Stimulated activated CD4-positive, alpha-beta T cell treated with anti-CD3 and anti-CD28 coated beads, Interleukin-4, amount 100 ng/mL, for 1 hour (primary cell): ENCODE data around the gene EMP1.
A peak's percentile ranks its signal among the peaks of the same experiment; 100 is the strongest.

Experiments
- DNase-seq: peaks from one replicate; pipeline ENCODE4 v3.0.0-alpha.2; 2020

Gene EMP1

DNA sequence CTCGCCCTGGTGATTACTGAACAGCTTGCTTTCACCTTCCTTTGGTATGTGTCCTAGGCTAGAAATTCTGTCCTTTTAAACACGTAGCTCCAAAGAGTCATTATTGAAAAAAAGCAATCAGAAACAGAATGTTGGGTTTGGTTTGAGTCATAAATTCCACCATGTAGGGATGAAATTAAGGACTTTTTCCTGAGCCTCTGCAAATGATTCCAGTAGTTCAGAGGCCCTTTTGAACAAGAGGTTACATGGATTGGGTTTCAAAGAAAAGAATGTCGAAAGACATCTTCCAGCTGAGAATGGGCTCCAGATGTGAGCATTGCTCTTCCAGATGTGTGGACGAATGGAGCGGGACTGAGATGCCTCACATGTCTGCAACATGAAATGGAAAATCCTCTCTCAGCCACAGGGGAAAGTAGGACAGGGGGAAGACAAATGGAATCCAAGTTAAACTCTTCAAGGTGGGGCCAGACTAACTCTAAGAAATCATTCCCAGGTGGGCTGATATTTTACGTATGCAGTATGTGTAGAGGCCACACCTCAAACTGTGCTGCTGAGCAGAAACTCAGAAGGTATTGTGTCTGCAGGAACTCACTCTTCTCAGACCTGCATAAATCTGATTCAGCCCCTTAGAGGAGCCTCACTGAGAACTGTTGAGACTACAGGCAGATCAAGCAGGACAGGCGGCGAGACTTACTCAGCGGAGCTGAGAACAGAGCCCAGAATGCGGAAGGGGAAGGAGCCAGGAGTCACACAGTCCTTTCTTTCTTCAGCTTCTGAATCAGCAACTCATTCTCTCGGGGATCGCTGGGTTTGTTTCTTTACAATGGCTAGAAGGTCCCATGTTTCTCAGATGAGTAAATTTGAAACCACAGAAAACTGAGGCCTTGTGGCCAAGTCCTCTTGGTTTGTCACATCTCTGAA is 23.3 kb upstream of the EMP1 start:
- no peak for DNase-seq

DNA sequence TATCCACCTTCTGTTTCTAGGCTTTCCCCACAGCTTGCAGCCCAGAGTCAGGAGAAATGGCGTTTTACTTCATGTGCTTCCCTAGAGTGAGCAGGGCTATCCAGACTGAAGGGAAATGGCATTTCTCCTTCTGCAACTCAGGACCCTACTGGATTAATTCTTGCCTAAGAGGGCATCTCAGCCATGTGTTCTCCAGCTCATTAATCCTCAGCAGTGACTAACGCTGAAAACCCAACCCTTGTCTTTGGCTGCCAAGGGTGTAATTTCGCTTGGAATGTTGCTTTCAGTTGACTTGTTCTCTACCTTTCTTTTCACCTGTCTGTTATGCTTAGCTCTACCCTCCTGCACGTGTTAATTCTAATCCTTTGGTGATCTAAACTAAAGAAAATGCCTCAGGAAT is 21.0 kb upstream of the EMP1 start:
- no peak for DNase-seq

DNA sequence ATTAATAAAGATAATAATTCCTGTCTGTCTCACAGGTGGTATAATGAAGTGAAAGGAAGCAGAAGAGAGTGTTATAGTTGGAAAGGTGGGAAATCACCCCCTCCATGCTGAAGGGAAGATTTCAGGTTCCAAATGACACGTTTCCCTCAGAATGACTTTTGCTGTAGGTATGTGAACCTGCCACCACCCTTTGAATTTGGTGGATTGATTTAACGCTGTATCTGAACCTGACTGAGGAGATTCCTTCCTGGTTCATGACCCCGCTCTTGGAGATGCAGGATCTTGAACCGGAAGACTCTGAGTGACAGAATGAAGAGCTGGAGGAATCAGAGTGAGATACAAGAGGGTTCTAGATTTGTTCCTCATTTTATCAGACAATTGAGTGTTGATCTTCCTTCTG is 20.3 kb upstream of the EMP1 start:
- no peak for DNase-seq

DNA sequence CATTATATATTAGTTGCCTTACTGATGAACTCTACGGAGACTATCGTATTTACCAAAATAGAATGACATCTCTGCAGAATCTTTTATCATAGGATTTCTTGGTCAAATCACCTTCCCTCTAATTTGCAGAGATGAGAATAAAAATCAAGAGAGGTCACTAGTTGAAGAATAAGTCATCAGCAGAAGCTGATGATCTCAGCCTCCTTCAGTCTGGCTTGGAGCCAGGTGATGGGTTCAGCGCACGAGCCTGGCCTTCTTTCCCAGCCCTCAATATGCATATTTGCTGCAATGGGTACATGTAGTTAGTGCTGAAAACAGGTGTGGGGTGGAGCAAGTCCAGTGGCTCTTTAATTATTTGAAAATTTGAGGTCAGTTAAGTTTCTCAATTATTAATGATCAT is 19.2 kb upstream of the EMP1 start:
- DNase-seq, result no peak

DNA sequence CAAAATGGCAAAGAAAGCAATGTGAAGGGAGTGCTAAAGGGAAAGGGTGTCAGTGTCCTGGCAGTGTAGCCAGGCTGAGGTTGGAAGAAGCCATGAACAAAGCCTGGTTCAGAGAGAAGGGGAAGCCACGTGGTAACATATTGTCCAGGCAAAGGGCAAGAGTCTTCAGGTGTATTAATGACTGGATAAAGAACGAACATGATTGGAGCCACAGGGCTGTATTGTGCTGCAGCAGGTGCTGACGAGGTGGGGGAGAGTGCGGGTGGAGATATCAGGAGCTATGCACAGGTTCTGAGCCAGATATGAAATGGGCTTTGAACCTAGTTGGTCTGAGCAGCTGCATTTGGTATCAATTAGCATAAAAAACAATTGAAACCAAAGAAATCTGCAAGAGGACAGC is 18.6 kb upstream of the EMP1 start:
- DNase-seq, result no peak

DNA sequence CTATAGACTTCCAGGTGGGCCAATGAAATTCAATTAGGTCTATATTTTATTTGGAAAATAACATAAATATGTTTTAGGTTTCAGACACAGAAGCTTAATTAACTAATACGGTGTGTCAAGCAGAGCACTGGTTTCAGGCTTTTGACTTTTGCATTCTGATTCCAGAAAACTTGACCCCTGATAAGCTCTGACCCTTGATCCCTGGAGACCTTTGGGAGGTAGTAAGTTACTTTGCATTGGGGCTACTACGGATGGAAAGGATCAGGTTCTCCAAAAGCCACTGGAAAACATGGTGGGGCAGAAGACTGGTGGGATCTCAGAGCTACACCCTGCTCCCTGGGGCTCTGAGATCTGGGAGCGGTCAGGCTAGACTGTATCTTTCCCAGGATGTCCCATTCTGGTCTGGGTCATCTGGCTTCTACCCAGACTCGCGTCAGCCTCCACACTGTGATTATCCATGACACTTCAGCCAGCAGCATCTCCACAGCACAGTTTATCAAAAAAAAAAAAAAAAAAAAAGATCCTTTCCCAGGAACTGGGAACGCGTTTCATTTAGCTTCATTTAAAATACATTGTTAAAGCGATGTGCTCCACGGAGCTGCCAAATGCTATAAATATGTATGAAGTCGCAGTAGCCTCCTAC is 17.8 kb upstream of the EMP1 start:
- no peak for DNase-seq

DNA sequence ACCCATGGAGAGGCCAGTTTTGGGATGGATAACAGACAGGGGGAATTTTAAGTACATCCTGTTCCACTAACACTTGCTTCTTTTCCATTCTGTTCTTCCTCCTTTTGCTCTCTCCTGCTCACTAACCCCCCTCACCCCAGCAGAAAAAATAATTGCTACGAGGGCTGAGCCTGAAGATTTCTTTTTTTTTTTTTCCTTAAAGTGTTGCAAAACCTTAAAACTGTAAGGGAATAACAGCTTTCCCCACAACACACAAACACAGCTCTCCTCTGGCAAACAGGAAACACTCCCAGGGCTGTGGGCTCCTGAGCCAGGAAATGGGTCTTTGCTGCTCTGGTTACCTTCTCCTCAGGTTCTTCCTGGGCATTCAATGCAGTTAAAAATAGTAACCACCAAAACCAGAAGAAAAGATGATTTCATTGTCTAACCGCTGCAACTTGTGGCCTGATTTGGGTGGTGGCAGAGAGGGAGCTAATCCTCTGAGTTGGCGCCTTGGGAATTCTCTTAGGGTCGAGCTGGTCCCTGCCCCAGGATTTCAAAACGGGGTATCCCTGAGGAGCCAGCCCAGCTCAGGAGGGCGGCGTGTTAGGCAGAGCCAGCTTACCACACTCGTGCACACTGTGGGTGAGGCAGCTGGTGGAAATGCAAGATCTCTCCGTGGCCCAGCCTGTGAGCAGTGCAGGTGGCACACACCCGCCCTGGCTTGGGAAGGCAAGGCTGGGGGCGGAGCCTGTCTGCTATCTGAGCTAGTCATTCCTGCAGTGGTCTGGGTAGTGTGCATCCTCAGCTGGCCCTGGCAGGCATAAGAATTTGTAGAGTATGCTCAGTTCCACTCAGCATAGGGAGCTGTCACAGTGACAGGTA is 17.1 kb upstream of the EMP1 start:
- DNase-seq, result peak; percentile 52

DNA sequence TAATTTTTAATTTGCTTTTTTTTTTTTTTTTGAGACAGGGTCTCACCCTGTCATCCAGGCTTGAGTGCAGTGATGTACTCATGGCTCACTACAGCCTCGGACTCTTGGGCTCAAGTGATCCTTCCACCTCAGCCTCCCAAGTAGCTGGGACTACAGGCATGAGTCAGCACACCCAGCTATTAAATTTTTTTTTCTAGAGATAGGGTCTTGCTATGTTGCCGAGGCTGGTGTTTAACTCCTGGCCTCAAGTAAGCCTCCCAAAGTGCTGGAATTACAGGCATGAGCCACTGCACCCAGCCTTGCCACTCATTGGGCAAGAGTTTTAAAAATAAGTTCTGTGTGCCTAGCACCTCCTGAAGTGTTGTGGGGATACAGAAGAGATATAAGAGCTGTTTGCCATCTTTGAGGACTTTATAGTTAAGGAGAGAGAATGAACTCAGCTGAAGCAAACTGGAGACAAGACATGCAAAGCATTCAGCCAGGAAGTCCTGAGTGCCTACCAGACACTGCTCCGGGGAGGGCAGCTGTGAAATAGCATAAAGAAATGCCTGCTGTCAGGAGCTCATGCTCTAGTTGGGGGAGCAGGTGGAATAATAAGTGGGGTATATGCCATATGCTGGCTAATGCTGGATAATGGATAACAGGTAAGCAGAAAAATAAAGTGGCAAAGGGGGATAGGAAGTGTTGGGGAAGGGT is 15.0 kb upstream of the EMP1 start:
- no peak for DNase-seq

DNA sequence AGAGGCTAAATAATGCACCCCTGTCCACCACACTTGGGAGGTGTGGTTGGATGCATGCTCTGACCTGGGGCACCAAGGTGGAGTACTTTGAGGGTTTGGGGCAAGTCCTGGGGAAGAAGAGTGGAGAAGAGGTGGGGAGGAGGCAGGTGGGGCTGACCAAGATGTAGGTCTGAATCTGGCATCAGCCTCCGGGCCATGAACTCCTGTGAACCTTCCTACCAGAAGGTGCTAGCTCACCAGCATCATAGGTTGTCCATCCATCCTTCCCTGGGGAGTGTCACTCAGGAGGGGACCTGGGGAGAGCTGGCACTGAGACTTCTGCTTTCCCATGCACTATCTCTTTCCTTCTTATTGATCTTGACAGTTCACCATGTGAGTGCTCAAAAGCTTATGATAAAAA is 13.6 kb upstream of the EMP1 start:
- no peak for DNase-seq

DNA sequence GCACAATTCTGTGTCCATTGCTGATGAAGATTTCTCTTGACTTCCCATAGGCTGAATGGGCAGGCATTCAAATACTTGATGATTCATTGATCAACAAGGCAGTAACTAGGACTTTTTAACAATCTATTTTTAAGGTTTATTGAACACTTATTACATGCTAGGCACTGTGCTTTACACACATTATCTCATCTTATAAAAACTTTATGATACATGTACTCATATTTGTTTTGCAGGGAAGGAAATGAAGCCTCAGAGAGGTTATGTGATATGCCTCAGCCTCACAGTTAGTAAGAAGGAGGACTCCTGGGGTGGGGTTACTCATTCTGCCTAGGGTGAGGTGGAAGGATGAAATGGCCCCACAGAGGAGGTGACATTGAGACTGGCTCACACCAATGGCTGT is 12.9 kb upstream of the EMP1 start:
- no peak for DNase-seq

DNA sequence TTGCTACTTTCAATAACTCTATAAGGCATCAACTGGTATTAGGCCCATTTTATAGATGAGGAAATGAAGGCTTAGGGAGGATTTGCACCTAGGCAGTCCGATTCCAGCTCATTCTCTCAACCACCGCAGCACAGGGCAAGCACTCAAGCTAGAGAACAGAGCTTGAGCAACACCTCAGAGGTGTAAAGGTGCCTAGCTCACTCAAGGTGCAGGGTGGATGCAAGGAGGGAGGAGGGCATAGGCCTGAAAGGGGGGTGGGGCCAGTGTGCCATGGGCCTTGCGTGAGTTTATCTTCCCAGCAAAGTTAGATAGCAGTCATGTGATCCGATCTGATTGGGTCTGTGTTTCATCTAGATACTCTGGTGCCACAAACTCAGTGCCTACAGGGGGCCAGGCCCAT is 10.2 kb upstream of the EMP1 start:
- DNase-seq, result no peak

DNA sequence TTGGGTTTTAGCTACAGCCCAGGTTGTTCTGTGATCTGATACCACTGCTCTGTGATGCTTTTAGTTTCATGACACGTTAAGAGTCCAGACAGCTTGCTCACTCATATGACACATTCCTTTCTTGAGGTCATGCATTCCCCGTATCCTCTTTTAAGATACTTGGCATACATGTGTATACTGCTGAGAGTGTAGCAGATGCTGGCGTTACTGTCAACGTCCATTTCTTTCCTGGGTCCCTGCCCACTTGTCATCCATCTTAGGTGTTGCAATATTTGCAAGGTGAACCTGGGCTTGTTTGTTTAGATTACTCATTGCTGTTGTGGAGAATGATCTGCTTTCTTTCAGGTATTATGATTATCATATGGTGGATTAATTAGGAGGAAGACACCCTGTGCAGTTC is 9.1 kb upstream of the EMP1 start:
- DNase-seq, result no peak

DNA sequence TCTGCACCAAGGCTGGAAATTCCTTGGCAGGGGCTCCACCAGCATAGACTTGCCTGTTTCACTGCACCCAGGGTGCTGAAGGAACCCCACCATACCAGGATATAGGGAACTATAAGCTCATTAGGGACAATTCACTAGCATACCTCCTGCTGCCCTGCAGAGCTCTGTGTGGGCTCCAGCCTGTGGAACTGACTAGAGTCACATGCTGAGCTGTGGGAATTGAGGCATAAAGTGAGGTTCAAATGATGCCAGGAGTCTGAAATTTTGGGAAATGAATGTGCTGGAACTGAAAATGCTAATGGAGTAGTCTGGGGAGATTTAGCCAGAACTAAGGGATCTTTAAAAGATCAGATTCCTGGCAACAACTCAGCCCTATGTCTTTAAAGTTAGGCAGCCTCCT is 7.3 kb upstream of the EMP1 start:
- DNase-seq, result no peak

DNA sequence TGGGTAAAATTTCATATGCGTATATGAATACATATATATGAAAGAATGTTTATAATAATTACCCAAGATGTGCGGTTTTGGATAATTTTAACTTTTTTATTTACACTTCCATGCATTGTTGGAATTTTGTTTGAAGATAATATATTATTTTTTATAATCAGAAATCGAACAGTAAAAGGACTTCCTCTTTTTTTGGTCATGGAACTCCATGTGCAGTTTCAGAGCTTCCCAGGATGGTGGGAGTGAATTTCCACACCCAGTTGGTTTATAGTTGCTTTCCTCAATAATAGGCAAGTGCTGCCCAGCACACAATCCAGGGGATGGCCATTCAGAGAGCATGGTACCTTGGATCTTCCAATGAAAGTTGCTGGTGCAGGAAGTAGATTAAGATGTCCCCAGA is 6.3 kb upstream of the EMP1 start:
- no peak for DNase-seq

DNA sequence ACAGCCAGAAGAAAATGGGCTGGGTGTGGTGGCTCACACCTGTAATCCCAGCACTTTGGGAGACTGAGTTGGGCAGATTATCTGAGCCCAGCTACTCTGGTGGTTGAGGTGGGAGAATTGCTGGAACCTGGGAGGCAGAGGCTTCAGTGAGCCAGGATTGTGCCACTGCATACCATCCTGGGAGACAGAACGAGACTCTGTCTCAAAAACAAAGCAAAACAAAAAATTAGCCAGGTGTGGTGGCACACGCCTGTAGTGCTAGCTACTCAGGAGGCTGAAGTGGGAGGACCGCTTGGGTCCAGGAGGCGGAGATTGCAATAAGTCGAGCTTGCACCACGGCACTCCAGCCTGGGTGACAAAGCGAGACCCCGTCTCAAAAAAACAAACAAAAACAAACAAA is 3.8 kb upstream of the EMP1 start:
- DNase-seq, result no peak

DNA sequence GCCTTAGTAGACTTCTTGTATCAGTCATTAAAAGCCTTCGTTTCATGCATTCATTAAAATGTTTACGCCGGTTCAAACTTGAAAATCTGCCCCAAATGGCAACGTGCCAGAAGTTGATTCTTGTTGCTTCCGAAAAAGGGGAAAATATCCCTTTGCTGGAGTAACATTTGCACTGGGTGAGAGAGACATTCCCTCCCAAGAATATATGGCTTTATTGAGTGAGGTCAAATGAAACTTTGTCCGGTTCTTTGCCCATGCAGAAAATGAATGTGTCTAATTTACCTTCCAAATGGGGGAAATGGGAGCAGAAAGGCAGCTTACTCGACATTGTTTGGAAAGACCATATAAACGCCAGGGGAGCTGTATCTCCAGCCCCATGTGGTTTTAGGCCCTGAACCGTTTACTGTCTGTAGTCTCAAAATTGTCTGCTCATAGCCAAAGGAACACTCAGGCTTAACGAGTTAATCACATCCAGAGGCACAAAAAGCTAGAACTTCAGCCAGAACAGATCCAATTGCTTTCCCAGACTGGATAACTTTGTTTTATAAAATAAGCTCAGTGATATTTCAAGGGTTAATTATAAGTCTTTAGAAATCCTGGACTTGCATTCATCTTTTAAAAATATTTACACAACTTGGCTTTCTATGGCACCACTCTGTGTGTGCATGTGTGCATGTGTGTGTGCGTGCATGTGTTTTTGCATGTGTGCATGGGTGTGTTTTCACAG is 2.9 kb upstream of the EMP1 start:
- DNase-seq, result no peak

DNA sequence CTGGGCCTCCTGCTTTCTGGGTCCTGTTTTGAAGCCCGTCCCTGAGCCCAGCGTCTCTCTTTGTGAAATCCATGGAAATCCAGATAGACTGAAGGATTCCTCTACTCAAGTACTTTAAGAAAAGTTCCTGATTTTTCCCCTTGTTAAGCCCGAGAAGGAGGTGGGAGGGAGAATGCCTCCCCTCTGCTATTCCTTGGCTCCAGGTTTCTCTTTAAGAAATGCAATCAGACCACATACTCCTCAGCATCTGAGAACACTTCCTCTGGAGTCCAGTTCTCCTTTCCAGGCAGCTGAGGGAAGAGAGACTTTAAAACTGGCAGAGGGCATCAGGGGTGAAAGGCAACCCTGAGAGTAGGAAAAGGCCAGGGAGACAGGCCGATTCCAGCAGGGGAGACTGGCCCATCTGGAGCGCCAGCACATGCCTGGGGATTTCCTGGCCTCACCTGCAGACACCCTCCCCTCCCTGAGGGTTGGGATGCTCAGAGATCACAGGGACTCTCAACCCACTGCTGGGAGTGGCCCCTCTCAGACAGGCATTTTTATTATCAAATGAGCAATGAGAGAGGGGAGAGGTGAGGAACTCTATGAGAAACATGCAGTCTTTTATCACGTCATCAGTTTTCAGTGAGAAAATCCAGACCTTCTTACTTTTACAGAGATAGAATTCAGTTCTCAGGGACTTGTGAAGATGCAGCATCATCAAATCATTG is 2.0 kb upstream of the EMP1 start:
- no peak for DNase-seq

DNA sequence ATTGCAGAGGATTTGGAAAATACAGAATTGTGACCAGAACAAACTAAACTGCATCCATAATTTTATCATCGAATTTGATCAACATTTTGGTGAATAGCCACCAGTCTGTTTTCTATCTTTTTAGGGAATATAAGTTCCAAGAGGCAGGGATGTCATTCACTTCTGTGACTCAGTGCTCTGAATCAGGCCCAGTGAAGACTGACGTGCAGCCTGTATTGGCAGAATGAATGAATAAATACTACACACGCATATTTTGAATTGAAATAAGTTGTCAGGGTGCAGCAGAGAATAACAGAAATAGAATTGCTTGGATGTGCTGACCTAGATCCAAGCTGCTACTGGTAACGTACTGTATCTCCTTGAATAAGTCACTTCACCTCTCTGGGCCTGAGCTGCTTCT is 1.3 kb upstream of the EMP1 start:
- no peak for DNase-seq

DNA sequence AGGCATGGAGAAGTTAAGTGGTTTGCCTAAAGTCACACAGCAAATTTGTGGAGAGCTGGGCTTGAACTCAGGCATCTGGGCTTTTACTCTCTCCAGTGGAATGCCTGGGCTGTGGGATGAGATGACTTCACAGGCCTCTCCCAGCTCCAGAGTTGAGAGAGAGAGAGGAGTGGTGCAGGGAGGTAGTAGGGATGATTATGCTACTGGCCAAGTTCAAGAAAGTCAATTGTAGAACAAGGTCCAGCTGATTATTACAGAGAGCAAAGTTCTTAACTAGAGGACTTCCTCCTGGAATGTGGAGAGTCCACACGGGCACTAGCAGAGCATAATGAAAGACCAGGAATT is 769 bp upstream of the EMP1 start:
- no peak for DNase-seq

DNA sequence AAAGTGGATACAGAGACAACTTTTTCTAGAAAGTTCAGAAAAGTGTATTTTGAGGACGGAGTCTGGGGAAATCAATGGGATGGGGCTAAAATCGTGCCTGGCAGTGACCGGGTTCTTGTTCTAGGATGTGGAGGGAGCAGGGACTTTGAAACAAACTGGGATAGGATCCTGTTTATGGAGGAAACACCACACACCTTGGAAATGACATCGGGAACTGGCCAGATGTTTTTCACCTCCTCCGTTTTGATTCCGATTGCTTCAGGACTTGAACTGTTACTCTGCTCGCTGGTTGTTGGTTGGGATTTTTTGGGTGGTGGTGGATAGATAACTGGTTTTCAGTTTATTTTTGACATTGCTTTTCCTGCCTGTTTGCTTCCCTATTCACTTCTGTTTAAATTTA is 506 bp downstream of the EMP1 start:
- no peak for DNase-seq

DNA sequence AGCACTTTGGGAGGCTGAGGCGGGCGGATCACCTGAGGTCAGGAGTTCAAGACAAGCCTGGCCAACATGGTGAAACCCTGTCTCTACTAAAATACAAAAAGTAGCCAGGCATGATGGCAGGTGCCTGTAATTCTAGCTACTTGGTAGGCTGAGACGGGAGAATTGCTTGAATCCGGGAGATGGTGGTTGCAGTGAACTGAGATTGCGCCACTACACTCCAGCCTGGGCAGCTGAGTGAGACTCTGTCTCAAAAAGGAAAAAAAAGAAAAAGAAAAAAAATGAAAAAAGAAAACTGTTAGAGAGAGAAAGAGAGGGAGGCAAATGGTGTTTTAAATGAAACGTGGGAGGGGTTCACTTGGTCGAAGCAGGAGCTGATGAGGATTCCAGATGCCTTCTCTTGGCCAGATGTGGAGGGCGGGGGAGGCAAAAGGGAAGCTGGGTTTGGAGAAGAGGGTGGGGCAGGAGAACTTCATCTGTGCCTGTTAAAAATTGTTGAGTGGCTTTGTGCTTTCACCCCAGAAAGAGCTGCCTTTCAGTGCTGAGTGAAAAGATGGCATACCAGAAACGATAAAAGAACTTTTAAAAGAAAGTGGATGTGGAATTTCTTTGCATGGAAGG is 1.1 kb downstream of the EMP1 start:
- no peak for DNase-seq
